Thoracic aorta (tissue), 2 donors: ENCODE data around the gene TIGIT. TPM values are rescaled to one million over a fixed set of nuclear protein-coding genes. Genes with fewer than 3 reads are reported as not detected.

Experiments
- ATAC-seq: fragments of 150-250 bp; one replicate; pipeline ENCODE4 v1.8.0; 2017; ENCODE audit warnings: low read depth; ENCODE audit not compliant: insufficient number of reproducible peaks, low FRiP score
- DNase-seq: peaks from one replicate; pipeline ENCODE4 v3.0.0-alpha.2; 2020; ENCODE audit warnings: low spot score
- H3K27ac ChIP-seq, 2 donors: fragments of 200-600 bp; sonication (generic); 1 replicate in 1 of 2; 2 replicates in 1 of 2; pipeline ENCODE4 v1.5.1; 2016; ENCODE audit warnings: mild to moderate bottlenecking in 2 of 2, moderate library complexity in 2 of 2
- H3K27me3 ChIP-seq: fragments of 200-600 bp; sonication (generic); replicated peaks from 2 replicates; pipeline ENCODE4 v1.6.0; 2016; ENCODE audit warnings: mild to moderate bottlenecking; ENCODE audit not compliant: insufficient read depth
- H3K36me3 ChIP-seq: fragments of 200-600 bp; sonication (generic); one replicate; pipeline ENCODE4 v1.5.1; 2016
- H3K4me1 ChIP-seq, 2 donors: fragments of 200-600 bp; sonication (generic); 1 replicate in 1 of 2; 2 replicates in 1 of 2; pipeline versions ENCODE4 v1.5.1 to v1.6.0; 2016; ENCODE audit warnings: low read depth in 2 of 2, mild to moderate bottlenecking in 1 of 2; ENCODE audit not compliant: control insufficient read depth in 1 of 2
- H3K4me3 ChIP-seq: fragments of 200-600 bp; sonication (generic); 2 replicates; pipeline ENCODE4 v1.5.1; 2016; ENCODE audit warnings: mild to moderate bottlenecking
- H3K9me3 ChIP-seq: fragments of 200-600 bp; sonication (generic); 2 replicates; pipeline ENCODE4 v1.5.1; 2016
- total RNA-seq, 2 donors: library from RNA; depleted of rRNA; stranded (reverse); fragments of >200 nt; gene quantifications; one replicate each; pipeline versions ENCODE4 v1.1.0 to v1.2.3, GENCODE V29; 2016
- TF ChIP-seq, protein P1 (sequence below): fragments of 200-600 bp; sonication (generic); IDR thresholded peaks from one replicate; pipeline ENCODE4 v1.5.1; 2019; ENCODE audit warnings: antibody characterized with exemption

Gene TIGIT
- total RNA-seq, 2 donors from 2014 or later = 0.14 to 0.21 TPM

- no peaks in the 10 kb centered on the region for H3K36me3 ChIP-seq
- no peaks in the 10 kb centered on the region for H3K27me3 ChIP-seq
- no peak for ATAC-seq
- H3K9me3 ChIP-seq = no peaks in the 10 kb centered on the region
- H3K4me3 ChIP-seq = no peak overlapping the region
- TF ChIP-seq, protein P1, sequence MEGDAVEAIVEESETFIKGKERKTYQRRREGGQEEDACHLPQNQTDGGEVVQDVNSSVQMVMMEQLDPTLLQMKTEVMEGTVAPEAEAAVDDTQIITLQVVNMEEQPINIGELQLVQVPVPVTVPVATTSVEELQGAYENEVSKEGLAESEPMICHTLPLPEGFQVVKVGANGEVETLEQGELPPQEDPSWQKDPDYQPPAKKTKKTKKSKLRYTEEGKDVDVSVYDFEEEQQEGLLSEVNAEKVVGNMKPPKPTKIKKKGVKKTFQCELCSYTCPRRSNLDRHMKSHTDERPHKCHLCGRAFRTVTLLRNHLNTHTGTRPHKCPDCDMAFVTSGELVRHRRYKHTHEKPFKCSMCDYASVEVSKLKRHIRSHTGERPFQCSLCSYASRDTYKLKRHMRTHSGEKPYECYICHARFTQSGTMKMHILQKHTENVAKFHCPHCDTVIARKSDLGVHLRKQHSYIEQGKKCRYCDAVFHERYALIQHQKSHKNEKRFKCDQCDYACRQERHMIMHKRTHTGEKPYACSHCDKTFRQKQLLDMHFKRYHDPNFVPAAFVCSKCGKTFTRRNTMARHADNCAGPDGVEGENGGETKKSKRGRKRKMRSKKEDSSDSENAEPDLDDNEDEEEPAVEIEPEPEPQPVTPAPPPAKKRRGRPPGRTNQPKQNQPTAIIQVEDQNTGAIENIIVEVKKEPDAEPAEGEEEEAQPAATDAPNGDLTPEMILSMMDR = no peak
- DNase-seq = no peak
- H3K27ac ChIP-seq = no peak overlapping the region
- H3K4me1 ChIP-seq = no peaks in the 10 kb centered on the region
These were observed 16.9 kb downstream of the TIGIT start for GRCh38 chr3:114310695-114311094.

DNA sequence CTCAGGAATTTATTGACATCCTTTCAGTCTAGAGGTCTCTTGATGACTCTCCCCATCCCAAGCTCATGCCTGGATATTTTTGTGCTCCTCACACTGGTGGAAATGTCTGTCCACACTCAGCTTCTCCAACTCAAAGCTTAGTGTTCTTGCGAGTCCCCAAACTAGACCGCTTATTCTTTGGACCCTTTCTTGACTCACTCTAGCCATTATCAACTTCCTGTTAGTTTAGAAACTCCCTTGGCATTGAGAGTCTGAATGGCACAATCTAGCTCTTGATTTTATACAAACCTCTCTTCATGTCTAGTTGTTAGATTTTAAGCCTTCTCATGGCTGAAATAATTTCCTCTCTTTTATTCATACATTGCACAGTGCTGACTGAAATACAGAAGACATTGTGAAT, 19.6 kb downstream of the TIGIT start:
- no peaks in the 10 kb centered on the region for H3K4me1 ChIP-seq
- no peaks in the 10 kb centered on the region for H3K9me3 ChIP-seq
- ATAC-seq (no peak), DNase-seq (no peak)
- no peak overlapping the region for H3K4me3 ChIP-seq
- TF ChIP-seq, protein P1 = no peak
- no peak overlapping the region for H3K27ac ChIP-seq
- H3K36me3 ChIP-seq = no peaks in the 10 kb centered on the region
- no peaks in the 10 kb centered on the region for H3K27me3 ChIP-seq

DNA sequence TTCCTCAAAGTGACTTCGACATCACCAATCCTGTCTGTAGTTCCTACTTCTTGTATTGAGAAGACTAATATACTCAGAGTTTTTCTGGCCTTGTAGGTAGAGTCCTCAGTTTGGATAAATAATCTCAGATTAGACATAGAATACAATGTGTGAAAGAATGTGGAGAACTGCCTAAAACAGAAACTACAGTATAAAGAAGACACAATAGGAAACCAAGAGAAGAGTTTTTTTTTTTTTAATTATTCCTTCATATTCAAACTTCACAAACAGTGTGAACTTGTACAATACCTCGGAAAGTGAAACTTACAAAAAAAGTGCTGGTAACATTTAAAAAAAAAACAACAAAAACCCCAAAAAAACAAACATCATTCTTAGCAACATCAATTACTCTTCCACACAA, 20.5 kb downstream of the TIGIT start:
- H3K9me3 ChIP-seq = no peaks in the 10 kb centered on the region
- TF ChIP-seq, protein P1 = no peak
- no peaks in the 10 kb centered on the region for H3K27me3 ChIP-seq
- H3K36me3 ChIP-seq = no peaks in the 10 kb centered on the region
- no peaks in the 10 kb centered on the region for H3K4me1 ChIP-seq
- no peak for ATAC-seq
- DNase-seq = no peak
- no peak overlapping the region for H3K27ac ChIP-seq
- H3K4me3 ChIP-seq = no peak overlapping the region

GRCh38 chr3:114318295-114318694, 24.5 kb downstream of the TIGIT start:
- no peak for DNase-seq
- Histone ChIP-seq H3K27ac (no peak overlapping the region), H3K4me3 (no peak overlapping the region), H3K4me1 (no peaks in the 10 kb centered on the region), H3K27me3 (no peaks in the 10 kb centered on the region), H3K9me3 (no peaks in the 10 kb centered on the region), H3K36me3 (no peaks in the 10 kb centered on the region)
- ATAC-seq = no peak
- TF ChIP-seq, protein P1 = no peak

GRCh38 chr3:114319453-114319852, 25.6 kb downstream of the TIGIT start:
- Histone ChIP-seq H3K27me3 (no peaks in the 10 kb centered on the region), H3K4me1 (no peaks in the 10 kb centered on the region), H3K9me3 (no peaks in the 10 kb centered on the region), H3K36me3 (no peaks in the 10 kb centered on the region), H3K4me3 (no peak overlapping the region), H3K27ac (no peak overlapping the region)
- DNase-seq (no peak), ATAC-seq (no peak)
- TF ChIP-seq, protein P1 = no peak
